Common myeloid progenitor, CD34-positive (primary cell): ENCODE measurements around the gene EFNA5.
"Not testable (repeated sequence)": the region's sequence is repeated elsewhere in the genome, so short reads cannot be mapped to it uniquely, and the experiment has no call there.

ENCODE experiments used
- CTCF ChIA-PET: fragments of 350-600 bp; sonication (Branson Sonifier 250); formaldehyde crosslinking; loops from one replicate; lab custom pipeline; 2021; ENCODE audit warnings: antibody characterized with exemption; lab: Charles Lee
- POLR2A ChIA-PET: fragments of 350-600 bp; sonication (Branson Sonifier 250); formaldehyde crosslinking; loops from one replicate; lab custom pipeline; 2021; ENCODE audit warnings: antibody characterized with exemption; lab: Charles Lee
- DNase-seq, 3 donors: peaks; one replicate each; pipeline versions ENCODE4 v3.0.0 to v3.0.0-alpha.2; 2013
- H3K27ac ChIP-seq, 2 experiments: 1 replicate in 1 of 2; 2 replicates in 1 of 2; pipeline ENCODE4 v1.7.0; 2013; ENCODE audit warnings: inconsistent platforms in 2 of 2, low read length in 2 of 2, mild to moderate bottlenecking in 2 of 2, low read depth in 1 of 2, moderate library complexity in 1 of 2; ENCODE audit not compliant: severe bottlenecking in 2 of 2, insufficient read depth in 1 of 2, poor library complexity in 1 of 2
- H3K27me3 ChIP-seq, 5 experiments: replicated peaks in 2 of 5; 1 replicate in 3 of 5; 2 replicates in 2 of 5; pipeline versions ENCODE4 v1.6.1 to v1.7.0; 2013; ENCODE audit warnings: low read length in 4 of 5, mild to moderate bottlenecking in 2 of 5, moderate library complexity in 2 of 5, inconsistent platforms in 1 of 5; ENCODE audit not compliant: insufficient read depth in 5 of 5, control insufficient read depth in 4 of 5
- H3K36me3 ChIP-seq, 4 experiments: 1 replicate in 2 of 4; 2 replicates in 2 of 4; pipeline versions ENCODE4 v1.6.1 to v1.7.0; 2013; ENCODE audit warnings: low read length in 3 of 4, control low read depth in 1 of 4, mild to moderate bottlenecking in 1 of 4; ENCODE audit not compliant: control insufficient read depth in 4 of 4, insufficient read depth in 4 of 4
- H3K4me1 ChIP-seq, 4 experiments: 1 replicate in 3 of 4; 2 replicates in 1 of 4; pipeline versions ENCODE4 v1.6.1 to v1.7.1; 2013; ENCODE audit warnings: low read length in 3 of 4, mild to moderate bottlenecking in 3 of 4, control low read depth in 1 of 4, inconsistent platforms in 1 of 4, moderate library complexity in 1 of 4; ENCODE audit not compliant: control insufficient read depth in 4 of 4, insufficient read depth in 4 of 4; ENCODE audit errors: control extremely low read depth in 1 of 4
- H3K4me3 ChIP-seq, 7 experiments: 1 replicate in 4 of 7; 2 replicates in 3 of 7; pipeline versions ENCODE4 v1.5.1 to v1.7.0; 2013; ENCODE audit warnings: mild to moderate bottlenecking in 7 of 7, low read length in 6 of 7, moderate library complexity in 6 of 7, inconsistent platforms in 2 of 7, low read depth in 2 of 7, control low read depth in 1 of 7; ENCODE audit not compliant: insufficient read depth in 4 of 7, control insufficient read depth in 1 of 7; ENCODE audit errors: extremely low read depth in 1 of 7
- H3K9me3 ChIP-seq, 5 experiments: 1 replicate in 4 of 5; 2 replicates in 1 of 5; pipeline versions ENCODE4 v1.6.1 to v1.7.1; 2013; ENCODE audit warnings: low read length in 4 of 5, mild to moderate bottlenecking in 2 of 5, inconsistent platforms in 1 of 5, low read depth in 1 of 5, moderate library complexity in 1 of 5; ENCODE audit not compliant: control insufficient read depth in 4 of 5, insufficient read depth in 2 of 5; ENCODE audit errors: control extremely low read depth in 1 of 5
- WGBS: methylation state at CpG from one replicate; pipeline ENCODE4 v1.1.5; 2013; ENCODE audit not compliant: insufficient coverage; 5-methylcytosine and 5-hydroxymethylcytosine counted together

Gene EFNA5

GRCh38 chr5:107437986-107438510 lies 232.7 kb downstream of the EFNA5 start:
- ChIA-PET CTCF (interaction anchor here (0.8 to 0.9 kb wide), 2 partner anchors 10 to 11 kb away, joined by 3 read pairs; no protein-coding TSS in a partner anchor), POLR2A (no interaction called here)
- Histone ChIP-seq H3K4me3 (no peak overlapping the region), H3K27ac (no peak overlapping the region), H3K4me1 (no peaks in the 10 kb centered on the region), H3K9me3 (peaks cover 0 to 5% (median 0%) of the 10 kb centered on the region in 5 experiments), H3K27me3 (peaks cover 0 to 2% (median 0%) of the 10 kb centered on the region in 5 experiments), H3K36me3 (no peaks in the 10 kb centered on the region)
- DNase-seq = no peak
- WGBS = 94% methylated on average over 4 of the region's 6 CpGs

GRCh38 chr5:107437154-107437553 lies 233.6 kb downstream of the EFNA5 start:
- no peaks in the 10 kb centered on the region for H3K4me1 ChIP-seq
- WGBS = 100% methylated on average over 1 of the region's 3 CpGs
- ChIA-PET POLR2A (no interaction called here), CTCF (interaction anchor here (0.8 to 0.9 kb wide), 2 partner anchors 10 to 11 kb away, joined by 3 read pairs; no protein-coding TSS in a partner anchor)
- DNase-seq = no peak
- no peak overlapping the region for H3K27ac ChIP-seq
- H3K9me3 ChIP-seq = peaks cover 0 to 5% (median 0%) of the 10 kb centered on the region in 5 experiments
- H3K27me3 ChIP-seq = peaks cover 0 to 2% (median 0%) of the 10 kb centered on the region in 5 experiments
- H3K36me3 ChIP-seq = no peaks in the 10 kb centered on the region
- no peak overlapping the region for H3K4me3 ChIP-seq

- H3K27me3 ChIP-seq = peaks cover 0 to 2% (median 0%) of the 10 kb centered on the region in 5 experiments
- POLR2A ChIA-PET = no interaction called here
These were observed 234.5 kb downstream of the EFNA5 start for GRCh38 chr5:107436201-107436600.

GRCh38 chr5:107435061-107435460 lies 235.7 kb downstream of the EFNA5 start:
- H3K36me3 ChIP-seq = no peaks in the 10 kb centered on the region
- H3K27ac ChIP-seq = no peak overlapping the region
- H3K4me1 ChIP-seq = peaks cover 0 to 4% (median 0%) of the 10 kb centered on the region in 4 experiments
- H3K9me3 ChIP-seq = peaks cover 0 to 5% (median 0%) of the 10 kb centered on the region in 5 experiments
- DNase-seq = no peak
- ChIA-PET POLR2A (no interaction called here), CTCF (no interaction called here)
- WGBS = no CpG with 5 or more reads among the region's 1 CpG
- H3K4me3 ChIP-seq = no peak overlapping the region
- H3K27me3 ChIP-seq = peaks cover 0 to 2% (median 0%) of the 10 kb centered on the region in 5 experiments

More at GRCh38 chr5:107436201-107436600, 234.5 kb downstream of the EFNA5 start:
- Histone ChIP-seq H3K9me3 (peaks cover 0 to 5% (median 0%) of the 10 kb centered on the region in 5 experiments), H3K27ac (no peak overlapping the region), H3K36me3 (no peaks in the 10 kb centered on the region), H3K4me3 (no peak overlapping the region), H3K4me1 (no peaks in the 10 kb centered on the region)
- CTCF ChIA-PET = no interaction called here
- 96% methylated on average over 3 of the region's 4 CpGs for WGBS
- DNase-seq = no peak

- H3K27ac ChIP-seq, CTCF ChIA-PET, H3K27me3 ChIP-seq, H3K9me3 ChIP-seq, H3K36me3 ChIP-seq, POLR2A ChIA-PET, H3K4me1 ChIP-seq, DNase-seq, H3K4me3 ChIP-seq: not testable (repeated sequence)
- 100% methylated on average over 1 of the region's 1 CpG for WGBS
These were observed 237.1 kb downstream of the EFNA5 start for GRCh38 chr5:107433646-107434045.

- ChIA-PET POLR2A (no interaction called here), CTCF (interaction anchor here (1.3 kb wide), 1 partner anchor 141 kb away, joined by 3 read pairs; no protein-coding TSS in a partner anchor)
- Histone ChIP-seq H3K4me3 (no peak overlapping the region), H3K36me3 (no peaks in the 10 kb centered on the region), H3K27me3 (no peaks in the 10 kb centered on the region), H3K4me1 (peaks cover 0 to 4% (median 0%) of the 10 kb centered on the region in 4 experiments), H3K27ac (no peak overlapping the region), H3K9me3 (no peaks in the 10 kb centered on the region)
- no peak for DNase-seq
- 100% methylated on average over 1 of the region's 1 CpG for WGBS
These were observed 238.7 kb downstream of the EFNA5 start for GRCh38 chr5:107431998-107432397.

- CTCF ChIA-PET = interaction anchor here (1.3 kb wide), 1 partner anchor 141 kb away, joined by 3 read pairs; no protein-coding TSS in a partner anchor
- POLR2A ChIA-PET = no interaction called here
These were observed 239.2 kb downstream of the EFNA5 start for GRCh38 chr5:107431536-107431935.

More at GRCh38 chr5:107431536-107431935, 239.2 kb downstream of the EFNA5 start:
- Histone ChIP-seq H3K9me3 (no peaks in the 10 kb centered on the region), H3K4me3 (no peak overlapping the region), H3K36me3 (no peaks in the 10 kb centered on the region), H3K27ac (no peak overlapping the region), H3K4me1 (peaks cover 0 to 4% (median 0%) of the 10 kb centered on the region in 4 experiments), H3K27me3 (no peaks in the 10 kb centered on the region)
- WGBS = 93% methylated on average over 2 of the region's 4 CpGs
- DNase-seq = no peak
